Pancreas (tissue), 10 donors: ENCODE data around the gene PHLPP2. TPM values are rescaled to one million over a fixed set of nuclear protein-coding genes. Genes with fewer than 3 reads are reported as not detected.

Experiments
- ATAC-seq, 4 donors: fragments of 200-7000 bp; cut with Tn5 transposase; one replicate each; pipeline versions ENCODE4 v1.8.0 to v1.9.1; 2020; ENCODE audit warnings: mild to moderate bottlenecking in 4 of 4, moderate library complexity in 4 of 4
- DNase-seq, 6 donors: peaks; one replicate each; pipeline ENCODE4 v3.0.0-alpha.2; 2020
- FAIRE-seq: peaks from 2 replicates; lab custom pipeline; 2012; peaks lifted over from hg19 to GRCh38; lab: Jason Lieb, UNC
- H3K27ac ChIP-seq, 4 donors: fragments of 200-600 bp; sonication (generic); 1 replicate in 3 of 4; 2 replicates in 1 of 4; pipeline versions ENCODE4 v1.5.0 to v1.8.0; 2020
- H3K27me3 ChIP-seq, 4 donors: fragments of 200-600 bp; one replicate each; pipeline ENCODE4 v1.8.0; 2021
- H3K36me3 ChIP-seq, 3 donors: fragments of 200-600 bp; sonication (generic) in 1 of 3; one replicate each; pipeline versions ENCODE4 v1.5.0 to v1.8.0; 2020 to 2021
- H3K4me1 ChIP-seq, 3 donors: fragments of 200-600 bp; one replicate each; pipeline ENCODE4 v1.8.0; 2021
- H3K4me3 ChIP-seq, 4 donors: fragments of 200-600 bp; sonication (generic) in 2 of 4; one replicate each; pipeline versions ENCODE4 v1.5.0 to v1.8.0; 2020 to 2021
- H3K9me3 ChIP-seq, 4 donors: fragments of 200-600 bp; one replicate each; pipeline ENCODE4 v1.8.0; 2021
- CTCF ChIP-seq, 4 donors: fragments of 200-600 bp; sonication (generic) in 3 of 4; IDR thresholded peaks; one replicate each; pipeline versions ENCODE4 v1.5.0 to v1.8.0; 2021; ENCODE audit warnings: antibody characterized with exemption in 4 of 4
- WGBS, 2 donors: extraction: QIAGEN DNeasy Blood & Tissue Kit; methylation state at CpG; one replicate each; pipeline ENCODE4 v1.1.7; 2013; 5-methylcytosine and 5-hydroxymethylcytosine counted together
- intact Hi-C, 3 donors: fragments of 100-400 bp; cut with DNase I; formaldehyde crosslinking; loops; one replicate each; pipeline versions ENCODE4 v1.11.1 to v1.14.2; 2022
- polyA plus RNA-seq, 2 donors: library from polyadenylated mRNA; stranded (reverse); fragments of 200-250 nt; gene quantifications; one replicate each; pipeline ENCODE4 v1.2.3, GENCODE V29; 2013
- total RNA-seq, 6 donors: library from RNA; stranded (reverse); fragmentation: NEBNext Ultra II Directional in 4 of 6; extraction: Animal tissue kit (Norgen Biotek cat#: 25700) in 4 of 6; gene quantifications; one replicate each; pipeline versions ENCODE4 v1.2.1 to v1.2.4, GENCODE V29; 2021 to 2023
- donor health status: healthy with polysubstance abuse.
- donor health status: DM: no; HTN: no; CAD: no; lungs with moderate emphysema.
- donor health status: DM: no; HTN: no; CAD: no.
- donor health status: control.
- donor health status: control.
- donor health status: Bipolar disorder and iron deficiency.
- donor health status: DM: yes; HTN: yes; CAD: no.
- donor health status: DM: no; HTN: no; CAD: no.
- donor health status: DM: no; HTN: no; CAD: no.
- donor health status: DM: yes; HTN: yes; CAD: no.

PHLPP2 gene
- total and polyA plus RNA-seq, 8 donors, result 1.3 to 4.6 (median 2.8) TPM

DNA sequence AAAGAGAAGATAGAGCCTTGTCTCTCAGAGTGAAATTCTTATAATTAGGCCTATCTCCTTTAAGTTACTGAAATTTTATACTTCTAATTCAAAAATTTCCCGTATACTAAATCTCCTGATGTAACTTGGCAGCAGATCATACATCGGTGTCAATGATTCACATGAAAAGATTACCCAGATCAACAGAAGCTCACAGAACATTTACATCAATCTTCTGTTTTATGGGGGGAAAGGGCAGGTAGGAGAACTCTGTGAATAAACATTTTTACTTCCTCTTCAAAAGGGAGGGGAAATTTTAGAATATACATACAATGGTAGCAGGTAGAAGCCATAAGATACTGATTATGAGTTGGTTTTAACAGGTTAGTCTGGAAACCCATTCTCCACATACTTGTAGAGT lies 43.1 kb downstream of the PHLPP2 start:
- DNase-seq (no peak), FAIRE-seq (peak; percentile 66), ATAC-seq (no peak)
- H3K9me3 ChIP-seq, result no peaks in the 10 kb centered on the region
- TF ChIP-seq CTCF (IDR thresholded peaks at IDR 0.05), result no peak
- peaks cover 0 to 5% (median 0%) of the 10 kb centered on the region in 3 donors for H3K36me3 ChIP-seq
- H3K27ac ChIP-seq, result no peak overlapping the region
- intact Hi-C loops, result no loop called here
- H3K27me3 ChIP-seq, result no peaks in the 10 kb centered on the region
- no peaks in the 10 kb centered on the region for H3K4me1 ChIP-seq
- no peak overlapping the region for H3K4me3 ChIP-seq
- WGBS, 2 donors, result 35 to 44% methylated on average over 2 of the region's 2 CpGs

GRCh38 chr16:71676236-71676635 lies 48.3 kb downstream of the PHLPP2 start:
- DNase-seq (no peak), FAIRE-seq (no peak), ATAC-seq (no peak)
- WGBS, 2 donors, result 84 to 86% methylated on average over 5 of the region's 5 CpGs
- Histone ChIP-seq H3K9me3 (no peaks in the 10 kb centered on the region), H3K4me1 (no peaks in the 10 kb centered on the region), H3K27ac (no peak overlapping the region), H3K4me3 (no peak overlapping the region), H3K27me3 (no peaks in the 10 kb centered on the region), H3K36me3 (peaks cover 0 to 14% (median 0%) of the 10 kb centered on the region in 3 donors)
- TF ChIP-seq CTCF (IDR thresholded peaks at IDR 0.05), result no peak
- intact Hi-C loops, result no loop called here

GRCh38 chr16:71675380-71675779 lies 49.1 kb downstream of the PHLPP2 start:
- H3K27me3 ChIP-seq, result no peaks in the 10 kb centered on the region
- H3K9me3 ChIP-seq, result no peaks in the 10 kb centered on the region
- WGBS, 2 donors, result 73 to 75% methylated on average over 3 of the region's 3 CpGs
- H3K4me1 ChIP-seq, result no peaks in the 10 kb centered on the region
- ATAC-seq (no peak), FAIRE-seq (no peak), DNase-seq (no peak)
- intact Hi-C loops, result no loop called here
- no peak for TF ChIP-seq CTCF (IDR thresholded peaks at IDR 0.05)
- H3K36me3 ChIP-seq, result peaks cover 0 to 14% (median 0%) of the 10 kb centered on the region in 3 donors
- H3K4me3 ChIP-seq, result no peak overlapping the region
- H3K27ac ChIP-seq, result no peak overlapping the region

- no peak overlapping the region for H3K27ac ChIP-seq
- 94% methylated on average over 2 of the region's 2 CpGs for WGBS, 2 donors
Observed at GRCh38 chr16:71674229-71674628, 50.3 kb downstream of the PHLPP2 start.

More at GRCh38 chr16:71674229-71674628, 50.3 kb downstream of the PHLPP2 start:
- TF ChIP-seq CTCF (IDR thresholded peaks at IDR 0.05), result no peak
- no peak for FAIRE-seq
- no peaks in the 10 kb centered on the region for H3K9me3 ChIP-seq
- H3K4me3 ChIP-seq, result no peak overlapping the region
- no peak for DNase-seq
- H3K36me3 ChIP-seq, result peaks cover 0 to 14% (median 0%) of the 10 kb centered on the region in 3 donors
- no peaks in the 10 kb centered on the region for H3K4me1 ChIP-seq
- intact Hi-C loops, result no loop called here
- H3K27me3 ChIP-seq, result no peaks in the 10 kb centered on the region
- no peak for ATAC-seq
